CD4-positive, alpha-beta T cell (primary cell): ENCODE data around the gene ELOVL3. TPM values are rescaled to one million over a fixed set of nuclear protein-coding genes. Genes with fewer than 3 reads are reported as not detected.
"Not testable (repeated sequence)": the region's sequence is repeated elsewhere in the genome, so short reads cannot be mapped to it uniquely, and the experiment has no call there.

Source experiments
- ATAC-seq: fragments of 200-7000 bp; cut with Tn5 transposase; one replicate; pipeline ENCODE4 v1.10.0; 2022; ENCODE audit warnings: mild to moderate bottlenecking; ENCODE audit not compliant: poor library complexity
- CTCF ChIA-PET: fragments of 350-600 bp; sonication (Branson Sonifier 250); formaldehyde crosslinking; loops from one replicate; lab custom pipeline; 2021; ENCODE audit warnings: antibody characterized with exemption, inconsistent platforms; lab: Charles Lee
- POLR2A ChIA-PET: fragments of 350-600 bp; sonication (Branson Sonifier 250); formaldehyde crosslinking; loops from one replicate; lab custom pipeline; 2021; ENCODE audit warnings: antibody characterized with exemption, inconsistent platforms; lab: Charles Lee
- DNase-seq, 14 experiments: peaks; one replicate each; pipeline ENCODE4 v3.0.0-alpha.2; 2013 to 2020; ENCODE audit warnings: mixed read lengths in 2 of 14
- H3K27ac ChIP-seq, 2 donors: one replicate each; pipeline versions ENCODE4 v1.5.1 to v1.7.0; 2013; ENCODE audit warnings: low read length in 2 of 2, low read depth in 1 of 2, mild to moderate bottlenecking in 1 of 2
- H3K27me3 ChIP-seq, 2 experiments: 1 replicate in 1 of 2; 2 replicates in 1 of 2; pipeline versions ENCODE4 v1.6.1 to v1.7.0; 2013; ENCODE audit warnings: low read length in 2 of 2, control low read depth in 1 of 2, mild to moderate bottlenecking in 1 of 2, moderate library complexity in 1 of 2; ENCODE audit not compliant: insufficient read depth in 2 of 2, control insufficient read depth in 1 of 2
- H3K36me3 ChIP-seq: one replicate; pipeline ENCODE4 v1.6.1; 2013; ENCODE audit warnings: low read length, control low read depth; ENCODE audit not compliant: insufficient read depth
- H3K4me1 ChIP-seq: one replicate; pipeline ENCODE4 v1.6.1; 2013; ENCODE audit warnings: low read length, control low read depth; ENCODE audit not compliant: insufficient read depth
- H3K4me3 ChIP-seq: one replicate; pipeline ENCODE4 v1.5.1; 2013; ENCODE audit warnings: mild to moderate bottlenecking, low read length, moderate library complexity
- H3K9me3 ChIP-seq, 2 experiments: 1 replicate in 1 of 2; 2 replicates in 1 of 2; pipeline versions ENCODE4 v1.6.1 to v1.7.0; 2013; ENCODE audit warnings: low read length in 2 of 2, mild to moderate bottlenecking in 2 of 2, control low read depth in 1 of 2, moderate library complexity in 1 of 2; ENCODE audit not compliant: control insufficient read depth in 1 of 2, insufficient read depth in 1 of 2
- H3K27ac Mint-ChIP-seq: one replicate; pipeline ENCODE4 v1.8.0; 2020; ENCODE audit warnings: mixed read lengths
- H3K27me3 Mint-ChIP-seq: one replicate; pipeline ENCODE4 v1.8.0; 2021; ENCODE audit warnings: mixed read lengths
- H3K36me3 Mint-ChIP-seq: one replicate; pipeline ENCODE4 v1.8.0; 2021; ENCODE audit warnings: low read depth, mixed read lengths
- H3K4me1 Mint-ChIP-seq: one replicate; pipeline ENCODE4 v1.8.0; 2021; ENCODE audit warnings: low read depth, mixed read lengths
- H3K4me3 Mint-ChIP-seq: one replicate; pipeline ENCODE4 v1.8.0; 2020; ENCODE audit warnings: mild to moderate bottlenecking, mixed read lengths
- H3K9me3 Mint-ChIP-seq: one replicate; pipeline ENCODE4 v1.8.0; 2020; ENCODE audit warnings: mixed read lengths
- CTCF ChIP-seq: fragments of 200-600 bp; IDR thresholded peaks from one replicate; pipeline ENCODE4 v1.8.0; 2022; ENCODE audit warnings: antibody characterized with exemption, mild to moderate bottlenecking
- intact Hi-C, 2 experiments: fragments of 100-400 bp; cut with DNase I in 1 of 2; cut with micrococcal nuclease in 1 of 2; formaldehyde crosslinking; loops; one replicate each; pipeline versions ENCODE4 v1.15.1 to v1.9.0; 2023 to 2025; cut with DNase I, micrococcal nuclease
- total RNA-seq, 174 experiments: library from RNA in 2 of 174; stranded (reverse) in 2 of 174; gene quantifications; one replicate each; pipeline ENCODE4 v1.2.3 and lab custom pipeline; 2021 to 2026

ELOVL3 gene
- total RNA-seq, 2 experiments from 2014 or later = not detected

GRCh38 chr10:102245932-102246251, 19.8 kb downstream of the ELOVL3 start:
- DNase-seq = no peak
- CTCF ChIA-PET = interaction anchor here (0.9 to 9.2 kb wide), 2 partner anchors 14 to 76 kb away, joined by 3 to 79 read pairs; no protein-coding TSS in a partner anchor

GRCh38 chr10:102246261-102246660, 20.2 kb downstream of the ELOVL3 start:
- CTCF ChIA-PET = interaction anchor here (9.2 kb wide), 1 partner anchor 15 kb away, joined by 79 read pairs; no protein-coding TSS in a partner anchor
- Mint-ChIP-seq H3K4me3 (peak overlapping the region; percentile 96), H3K36me3 (peaks cover 25% of the 10 kb centered on the region), H3K27ac (peak overlapping the region; percentile 86), H3K4me1 (peaks cover 54% of the 10 kb centered on the region), H3K27me3 (peaks cover 30% of the 10 kb centered on the region), H3K9me3 (no peaks in the 10 kb centered on the region)
- DNase-seq (no peak), ATAC-seq (no peak)
- no peak for TF ChIP-seq CTCF
- Histone ChIP-seq H3K9me3 (no peaks in the 10 kb centered on the region), H3K27me3 (peaks cover 11 to 20% of the 10 kb centered on the region in 2 experiments), H3K36me3 (peaks cover 16% of the 10 kb centered on the region), H3K4me3 (peak overlapping the region; percentile 74), H3K27ac (no peak overlapping the region), H3K4me1 (peaks cover 54% of the 10 kb centered on the region)
- POLR2A ChIA-PET = interaction anchor here (0.6 to 1.1 kb wide), 2 partner anchors 15 to 20 kb away, joined by 3 read pairs; no protein-coding TSS in a partner anchor
- intact Hi-C loops = loop anchor here (5.0 kb wide), 3 partner anchors 106 to 409 kb away; partner anchors contain the start of gene NFKB2 (in 1 of the 2)

More at GRCh38 chr10:102245932-102246251, 19.8 kb downstream of the ELOVL3 start:
- peaks cover 16% of the 10 kb centered on the region for H3K36me3 ChIP-seq
- ATAC-seq = no peak
- H3K4me1 Mint-ChIP-seq = peaks cover 56% of the 10 kb centered on the region
- POLR2A ChIA-PET = interaction anchor here (0.6 to 2.3 kb wide), 13 partner anchors 13 to 947 kb away, joined by 3 to 10 read pairs (median 3); partner anchors contain the start of genes ACTR1A, CUEDC2, NFKB2 and PPRC1
- H3K27me3 Mint-ChIP-seq = peaks cover 34% of the 10 kb centered on the region
- H3K27ac ChIP-seq = peak overlapping the region; percentile 84 to 88
- peaks cover 0 to 3% of the 10 kb centered on the region in 2 experiments for H3K9me3 ChIP-seq
- H3K4me3 Mint-ChIP-seq = peak overlapping the region; percentile 96
- peaks cover 57% of the 10 kb centered on the region for H3K4me1 ChIP-seq
- TF ChIP-seq CTCF = no peak
- peaks cover 14 to 24% of the 10 kb centered on the region in 2 experiments for H3K27me3 ChIP-seq
- peaks cover 25% of the 10 kb centered on the region for H3K36me3 Mint-ChIP-seq
- H3K27ac Mint-ChIP-seq = peak overlapping the region; percentile 86
- H3K9me3 Mint-ChIP-seq = no peaks in the 10 kb centered on the region
- H3K4me3 ChIP-seq = peak overlapping the region; percentile 74
- intact Hi-C loops = loop anchor here (1.0 to 5.0 kb wide), 4 partner anchors 15 to 409 kb away; partner anchors contain the start of gene NFKB2 (in 1 of the 2)

GRCh38 chr10:102247734-102248133, 21.6 kb downstream of the ELOVL3 start:
- H3K27me3 Mint-ChIP-seq = peaks cover 15% of the 10 kb centered on the region
- peaks cover 25% of the 10 kb centered on the region for H3K36me3 Mint-ChIP-seq
- CTCF ChIA-PET = interaction anchor here (0.9 to 9.2 kb wide), 3 partner anchors 16 to 670 kb away, joined by 3 to 79 read pairs (median 3); partner anchors contain the start of gene CNNM2
- no peak overlapping the region for H3K4me3 ChIP-seq
- ATAC-seq (no peak), DNase-seq (no peak)
- intact Hi-C loops = loop anchor here (5.0 kb wide), 3 partner anchors 105 to 410 kb away; partner anchors contain the start of gene NFKB2 (in 1 of the 2)
- H3K4me3 Mint-ChIP-seq = peak overlapping the region; percentile 96
- no peak overlapping the region for H3K27ac Mint-ChIP-seq
- TF ChIP-seq CTCF = no peak
- peaks cover 3 to 7% of the 10 kb centered on the region in 2 experiments for H3K27me3 ChIP-seq
- H3K9me3 Mint-ChIP-seq = no peaks in the 10 kb centered on the region
- no peaks in the 10 kb centered on the region for H3K9me3 ChIP-seq
- POLR2A ChIA-PET = no interaction called here
- peaks cover 41% of the 10 kb centered on the region for H3K4me1 ChIP-seq
- peaks cover 46% of the 10 kb centered on the region for H3K4me1 Mint-ChIP-seq
- H3K36me3 ChIP-seq = peaks cover 16% of the 10 kb centered on the region
- no peak overlapping the region for H3K27ac ChIP-seq

- H3K27me3 Mint-ChIP-seq, ATAC-seq, H3K27ac Mint-ChIP-seq, H3K4me3 ChIP-seq, intact Hi-C loops, H3K27me3 ChIP-seq, DNase-seq, H3K9me3 Mint-ChIP-seq, H3K4me3 Mint-ChIP-seq, POLR2A ChIA-PET, H3K27ac ChIP-seq, H3K9me3 ChIP-seq: not testable (repeated sequence)
- peaks cover 34% of the 10 kb centered on the region for H3K36me3 Mint-ChIP-seq
- CTCF ChIA-PET = interaction anchor here (0.8 to 1.9 kb wide), 2 partner anchors 21 to 22 kb away, joined by 4 to 11 read pairs; no protein-coding TSS in a partner anchor
- Histone ChIP-seq H3K36me3 (peaks cover 22% of the 10 kb centered on the region), H3K4me1 (peaks cover 18% of the 10 kb centered on the region)
- peaks cover 40% of the 10 kb centered on the region for H3K4me1 Mint-ChIP-seq
Measured at GRCh38 chr10:102252508-102252907, 26.4 kb downstream of the ELOVL3 start.
